HG03064 (cell line): ENCODE results near the gene EVA1A.

ENCODE experiments used
- ATAC-seq: cut with Tn5 transposase; IDR thresholded peaks from one replicate; pipeline ENCODE4 v1.9.1; 2021; ENCODE audit warnings: low read depth; ENCODE audit not compliant: unreplicated experiment

Gene EVA1A

DNA sequence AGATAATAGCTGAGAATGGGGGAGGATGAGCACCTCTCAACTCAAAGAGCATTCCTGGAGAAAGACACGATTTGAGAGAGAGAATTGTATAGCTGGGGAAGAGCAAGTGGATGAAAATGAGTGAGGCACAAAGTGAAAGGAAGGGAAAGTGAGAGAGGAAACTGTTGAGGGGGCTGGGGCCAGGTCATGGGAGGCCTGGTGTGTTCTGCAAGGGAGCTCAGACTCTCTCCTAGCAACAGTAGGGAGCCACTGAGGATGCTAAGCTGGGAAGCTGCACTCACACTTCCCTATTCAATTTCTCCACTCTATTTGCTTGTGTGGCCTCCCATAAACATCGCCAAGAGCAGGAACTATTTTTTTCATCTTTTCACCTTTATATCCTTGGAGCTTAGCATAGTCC is 14.8 kb downstream of the EVA1A start:
- ATAC-seq, result no peak

DNA sequence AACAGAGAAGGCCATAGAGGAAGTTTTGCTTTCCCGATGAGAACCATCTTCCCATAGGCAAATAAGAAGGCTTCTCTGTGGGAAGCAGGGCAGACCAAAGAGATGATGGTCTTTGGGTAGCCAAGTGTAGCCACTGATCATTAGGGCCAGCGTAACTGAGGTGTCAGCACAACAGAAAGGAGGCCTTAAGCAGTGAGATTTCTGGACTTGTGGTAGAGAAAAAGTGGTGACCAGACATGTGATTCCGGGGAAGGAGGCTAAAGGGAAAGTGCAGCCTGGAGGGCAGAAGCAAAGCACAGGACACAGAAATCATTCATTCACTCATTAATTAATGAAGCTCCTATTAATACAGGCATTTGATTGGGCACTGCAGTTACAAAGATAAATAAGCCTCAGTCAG is 15.4 kb downstream of the EVA1A start:
- ATAC-seq, result no peak

DNA sequence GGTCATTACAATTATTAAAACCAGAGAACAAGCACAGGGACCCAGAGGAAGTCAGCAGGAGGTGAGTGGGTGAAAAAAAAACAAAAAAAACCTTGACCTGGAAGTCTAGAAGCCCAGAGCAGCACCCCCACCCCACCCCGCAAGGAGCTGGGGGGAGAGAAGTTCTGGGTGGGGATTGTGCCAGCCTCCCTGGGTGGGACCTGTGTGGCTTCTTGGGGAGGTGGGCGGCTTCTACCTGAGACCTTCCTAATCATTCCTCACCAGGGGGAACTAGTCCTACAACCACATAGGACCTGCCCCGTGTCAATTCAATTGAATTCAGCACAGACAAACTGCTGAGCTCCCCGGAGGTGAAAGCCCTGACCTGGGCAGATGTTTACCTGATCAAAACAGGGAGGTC is 17.3 kb downstream of the EVA1A start:
- ATAC-seq, result no peak

DNA sequence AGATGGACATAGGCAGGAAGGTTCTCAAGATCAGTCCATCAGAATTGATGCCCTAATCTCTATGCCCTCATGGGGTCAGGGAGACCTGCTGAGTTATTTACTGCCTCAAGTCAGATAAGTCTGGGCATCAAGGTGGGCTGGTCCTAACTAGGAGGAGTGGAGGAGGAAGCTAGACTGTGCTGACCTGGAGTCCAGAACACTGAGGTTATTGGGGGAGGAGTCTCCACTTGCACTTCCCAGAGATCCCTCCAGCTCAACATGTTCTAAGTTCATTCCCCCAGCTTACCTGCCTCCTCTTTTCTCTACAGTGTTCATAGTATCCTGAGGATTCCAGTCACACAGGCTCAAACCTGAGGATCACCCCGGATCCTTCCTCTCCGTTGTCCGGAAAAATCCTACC is 19.3 kb downstream of the EVA1A start:
- ATAC-seq, result no peak

DNA sequence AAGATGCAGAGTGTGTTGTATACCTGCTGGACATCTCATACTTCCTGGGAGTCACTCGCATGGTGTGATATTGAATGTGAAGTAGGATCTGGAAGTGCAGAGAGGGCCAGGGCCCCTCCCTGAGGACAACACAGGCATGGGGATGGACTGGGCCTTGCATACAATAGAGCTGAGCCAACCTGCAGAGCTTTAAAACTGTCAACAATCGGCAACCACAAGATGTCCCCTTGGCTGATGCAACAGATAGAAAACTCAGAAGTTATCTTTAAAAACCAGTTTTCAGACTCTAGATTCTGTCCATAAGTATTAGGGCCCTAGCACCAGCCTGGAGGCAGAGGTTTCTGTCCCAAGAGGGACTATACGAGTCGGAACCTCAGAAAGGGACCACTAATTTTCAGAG is 19.7 kb downstream of the EVA1A start:
- ATAC-seq, result no peak

DNA sequence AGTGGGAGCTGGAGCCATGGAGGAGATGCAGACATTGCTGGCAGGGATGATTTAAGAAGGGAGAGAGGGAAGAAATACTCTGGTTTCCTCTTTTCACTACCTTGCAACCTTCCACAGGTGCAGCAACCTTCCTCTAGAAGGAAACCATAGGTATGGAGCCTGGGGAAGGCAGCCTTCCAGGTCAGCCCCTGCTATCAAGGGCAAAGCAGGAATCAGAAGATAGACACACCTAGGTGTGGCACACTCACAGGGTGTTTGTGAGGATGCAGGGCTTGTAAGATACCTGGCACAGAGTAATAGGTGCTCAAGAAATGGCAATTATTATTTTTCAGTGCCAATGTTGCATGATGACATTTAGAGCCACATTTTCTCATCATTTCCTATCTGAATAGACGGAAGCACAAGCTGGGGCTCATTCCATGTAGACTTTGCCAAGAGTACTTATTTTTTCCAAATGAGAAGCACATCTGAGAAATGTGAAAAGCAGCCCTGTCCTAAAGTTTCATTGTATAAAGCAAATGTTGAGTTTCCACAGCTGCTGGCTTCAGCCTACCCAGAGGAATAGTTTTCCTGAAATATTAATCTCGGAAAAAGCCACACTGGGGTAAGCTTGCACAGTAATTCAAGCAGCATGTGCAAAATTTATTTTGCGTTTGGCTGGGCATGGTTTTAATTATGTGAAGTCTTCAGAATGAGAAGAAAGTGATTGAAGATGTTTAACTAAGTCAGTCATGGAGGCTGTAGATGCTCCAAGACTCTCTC is 20.6 kb downstream of the EVA1A start:
- no peak for ATAC-seq

DNA sequence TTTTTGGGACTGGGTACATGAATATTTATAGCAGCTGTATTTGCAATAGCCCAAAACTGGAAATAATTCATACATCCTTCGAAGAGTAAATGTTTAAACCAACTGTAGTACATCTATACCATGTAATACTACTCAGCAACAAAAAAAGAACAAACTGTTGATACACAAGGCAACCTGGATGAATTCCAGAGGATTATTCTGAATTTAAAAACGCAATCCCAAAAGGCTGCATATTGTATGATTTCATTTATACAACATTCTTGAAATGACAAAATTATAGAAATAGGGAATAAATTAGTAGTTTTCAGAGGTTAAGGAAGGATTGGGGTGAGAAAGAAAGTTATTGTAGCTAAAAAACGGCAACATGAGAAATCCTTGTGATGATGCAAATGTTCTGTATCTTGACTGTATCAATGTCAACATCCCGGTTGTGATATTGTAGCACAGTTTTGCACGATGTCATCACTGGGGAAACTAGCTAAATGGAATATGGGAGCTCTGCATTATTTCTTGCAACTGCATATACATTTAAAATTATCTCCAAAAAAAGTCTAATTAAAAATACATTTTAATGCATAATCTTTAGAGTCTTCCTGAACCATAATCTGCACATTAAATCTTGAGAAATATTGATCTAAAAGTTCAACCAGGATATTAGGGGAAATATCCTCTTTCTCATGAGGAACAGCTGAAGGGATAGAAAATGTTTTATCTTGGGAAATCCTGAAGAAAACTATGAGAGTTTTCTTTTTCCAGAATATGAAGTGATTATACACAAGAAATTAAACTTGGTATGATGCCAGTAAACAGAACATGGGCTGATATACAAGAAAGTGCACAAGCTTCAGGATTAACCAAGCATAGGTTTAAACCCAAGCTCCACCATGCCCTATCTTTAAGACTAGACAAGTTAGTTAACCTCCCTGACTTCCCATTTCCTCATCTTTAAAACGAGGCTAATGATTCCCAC is 21.9 kb downstream of the EVA1A start:
- ATAC-seq, result no peak

DNA sequence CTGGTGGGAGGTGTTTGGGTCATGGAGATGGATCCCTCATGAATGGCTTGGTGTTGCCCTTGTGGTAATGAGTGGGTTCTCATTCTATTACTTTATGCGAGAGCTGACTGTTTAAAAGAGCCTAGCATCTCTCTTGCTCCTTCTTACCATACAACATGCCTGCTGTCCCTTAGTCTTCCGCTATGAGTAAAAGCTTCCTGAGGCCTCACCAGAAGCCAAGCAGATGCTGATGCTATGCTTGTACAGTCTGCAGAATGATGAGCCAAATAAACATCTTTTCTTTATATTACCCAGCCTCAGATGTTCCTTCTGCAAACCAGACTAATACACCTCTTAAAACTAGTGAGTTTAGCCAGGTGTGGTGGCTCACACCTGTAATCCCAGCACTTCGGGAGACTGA is 23.1 kb downstream of the EVA1A start:
- no peak for ATAC-seq

DNA sequence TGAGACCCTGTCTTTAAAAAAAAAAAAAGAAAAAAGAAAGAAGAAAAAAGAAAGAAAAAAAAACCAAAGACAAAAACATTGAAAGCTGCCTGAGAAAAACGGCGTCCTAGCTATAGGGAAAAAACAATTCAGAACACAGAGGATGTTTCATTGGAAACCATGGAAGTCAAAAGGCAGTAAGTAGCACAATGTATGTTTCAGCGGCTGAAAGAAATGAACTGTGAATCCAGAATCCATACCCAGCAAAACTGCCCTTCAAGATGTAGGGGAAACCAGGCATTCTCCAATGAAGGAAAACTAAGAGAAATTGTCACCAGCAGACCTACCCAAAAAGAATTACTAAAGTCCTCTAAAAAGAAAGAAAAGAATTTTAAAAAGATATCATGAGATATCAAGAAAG is 27.6 kb downstream of the EVA1A start:
- ATAC-seq, result no peak

DNA sequence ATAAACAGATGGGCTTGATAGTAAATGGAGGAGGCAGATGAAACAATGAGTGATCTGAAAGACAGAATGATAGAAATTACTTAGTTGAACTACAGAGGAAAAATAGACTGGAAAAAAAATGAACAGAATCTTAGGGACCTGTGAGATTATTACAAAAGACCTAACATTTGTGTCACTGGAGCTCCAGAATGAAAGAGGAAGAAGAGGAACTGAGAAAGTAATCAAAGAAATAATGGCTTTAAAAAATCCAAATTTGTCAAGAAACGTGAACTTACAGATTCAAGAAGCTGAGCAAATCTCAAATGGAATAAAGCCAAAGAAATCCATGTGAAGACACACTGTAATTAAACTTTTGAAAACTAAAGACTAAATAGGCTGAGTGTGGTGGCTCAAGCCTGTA is 28.3 kb downstream of the EVA1A start:
- ATAC-seq, result no peak

DNA sequence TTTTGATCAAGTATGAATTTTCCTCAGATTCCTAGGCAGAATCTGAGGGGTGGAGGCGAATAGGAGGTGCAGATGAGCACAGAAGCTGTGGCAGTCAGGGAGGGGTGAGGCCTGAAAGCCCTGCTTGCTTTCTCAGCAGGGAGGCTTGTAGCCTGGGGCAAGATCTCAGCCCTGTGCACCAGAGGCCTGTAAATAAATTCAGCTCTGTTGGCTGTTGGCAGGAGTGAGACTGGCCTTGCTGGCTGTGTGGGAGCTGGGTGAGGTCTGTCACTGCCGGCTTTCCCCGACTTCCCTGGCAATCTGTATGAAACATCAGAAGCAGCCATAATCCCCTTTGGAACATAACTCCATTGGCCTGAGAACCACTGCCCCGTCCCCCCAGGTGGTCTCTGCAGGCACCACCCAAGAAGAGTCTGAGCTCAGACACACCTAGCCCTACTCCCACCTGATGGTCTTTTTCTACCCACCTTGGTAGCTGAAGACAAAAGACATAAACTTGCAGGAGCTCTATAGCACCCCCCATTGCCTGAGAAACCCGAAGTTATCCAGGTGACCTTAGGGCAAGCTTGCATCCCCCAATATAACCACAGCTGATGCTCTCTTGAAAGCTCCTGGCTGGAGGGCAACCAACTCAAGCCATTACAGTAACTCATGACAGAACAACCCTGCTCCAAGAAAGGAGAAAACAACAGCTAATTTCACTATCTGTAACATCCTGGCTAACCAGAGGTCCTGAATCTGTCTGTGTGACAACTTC is 32.3 kb downstream of the EVA1A start:
- ATAC-seq, result no peak

DNA sequence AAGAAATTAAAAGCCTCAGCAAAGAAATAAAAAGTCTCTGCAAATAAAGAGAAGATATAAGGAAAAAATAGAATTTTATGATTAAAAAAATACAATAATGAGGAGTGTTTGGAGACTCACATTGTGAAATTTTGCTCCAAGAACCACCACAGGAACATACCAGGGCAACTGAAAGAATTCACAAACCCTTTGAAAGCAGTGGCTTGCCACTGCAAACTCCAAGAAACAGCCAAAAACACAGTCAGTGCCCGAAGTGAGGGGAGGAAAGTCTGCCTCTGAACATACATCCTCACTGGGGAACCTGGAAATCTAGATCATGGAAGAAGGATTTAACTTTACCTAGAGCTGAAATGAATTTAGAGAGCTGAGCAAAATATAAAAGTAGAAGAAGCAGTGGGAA is 33.1 kb downstream of the EVA1A start:
- no peak for ATAC-seq

DNA sequence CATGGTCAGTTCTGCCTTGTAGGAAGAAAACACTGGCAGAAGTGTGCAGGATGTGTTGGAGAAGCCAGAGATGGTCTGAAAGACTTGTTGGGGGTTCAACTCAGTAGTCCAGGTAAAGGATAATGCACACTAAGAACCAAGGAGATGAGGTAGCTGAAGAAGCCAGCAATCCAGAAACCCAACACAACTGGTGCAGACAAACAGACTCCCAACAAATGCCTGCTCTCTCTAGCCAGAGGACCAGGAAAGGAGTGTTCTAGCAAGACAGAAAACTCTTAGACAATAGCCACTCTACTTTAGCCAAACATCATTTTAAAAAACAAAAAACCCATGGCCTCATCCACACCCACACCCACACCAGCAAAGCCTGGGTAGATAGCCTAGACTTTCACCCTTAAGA is 33.9 kb downstream of the EVA1A start:
- ATAC-seq, result no peak

DNA sequence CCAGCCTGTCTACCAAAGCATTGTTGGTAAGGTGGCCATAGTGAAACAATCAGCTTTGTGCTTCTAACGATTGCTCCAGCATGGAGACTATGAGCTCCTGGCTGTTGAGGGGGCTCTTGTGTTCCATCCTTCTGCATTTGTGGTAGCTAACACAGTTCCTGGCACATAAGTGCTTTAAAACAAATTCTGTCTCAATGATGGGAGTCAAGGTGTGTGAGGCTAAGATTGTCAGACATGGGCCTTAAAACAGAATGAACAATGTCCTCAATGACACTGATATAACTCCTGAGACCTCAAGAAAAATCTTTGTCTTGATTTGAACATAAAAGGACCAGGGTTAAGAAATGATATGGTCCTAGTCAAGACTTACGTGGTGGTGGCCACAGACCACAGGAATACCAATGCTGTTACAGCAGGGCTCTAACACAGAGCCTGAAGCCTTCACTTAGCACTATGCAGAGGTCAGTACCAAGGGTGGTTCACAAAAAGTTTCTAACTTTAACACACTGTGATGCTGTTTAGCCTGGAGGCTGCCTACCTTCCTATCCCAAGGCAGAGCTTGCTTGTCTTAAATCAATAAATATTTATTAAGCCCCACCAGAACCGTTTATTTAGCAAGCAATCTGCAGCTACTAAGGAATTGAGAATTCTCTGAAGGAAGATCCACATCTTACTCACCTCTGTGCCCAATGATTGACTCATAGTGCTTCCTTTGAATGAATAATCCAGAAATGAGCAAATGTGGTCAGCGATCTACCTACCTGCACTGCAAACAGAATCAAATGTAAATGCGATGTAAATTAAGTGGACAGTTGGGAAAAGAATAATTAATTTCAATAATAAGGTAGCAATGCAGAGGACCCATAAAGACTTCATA is 35.1 kb downstream of the EVA1A start:
- no peak for ATAC-seq

DNA sequence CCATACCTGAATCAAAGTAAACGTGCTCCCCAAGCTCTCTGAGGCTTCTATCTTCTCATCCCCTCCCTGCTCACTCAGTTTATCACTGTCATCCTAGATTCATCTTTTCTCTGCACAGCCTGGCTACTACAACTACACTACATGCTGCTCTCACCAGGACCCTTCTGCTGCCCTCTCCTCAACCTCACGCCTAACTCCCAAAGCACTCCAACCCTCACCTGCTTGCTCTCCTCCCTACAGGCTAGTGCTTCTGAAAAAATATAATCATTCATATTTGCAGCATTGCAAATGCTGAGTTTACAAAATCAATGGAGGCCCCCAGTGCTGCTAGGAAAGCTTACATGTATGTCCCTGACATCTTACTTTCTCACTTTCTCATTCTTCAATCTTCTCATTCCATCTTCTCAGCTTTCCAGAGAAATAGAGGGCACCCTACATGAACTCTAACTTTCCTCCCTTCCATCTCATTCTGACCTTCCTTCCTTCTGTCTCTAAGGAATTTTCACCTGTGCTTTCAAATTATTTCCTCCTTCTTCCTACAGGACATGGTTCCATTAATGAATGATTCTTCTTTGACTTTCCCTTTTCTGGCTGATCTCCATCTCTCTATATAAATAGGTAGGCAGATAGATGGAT is 36.3 kb downstream of the EVA1A start:
- ATAC-seq, result no peak

DNA sequence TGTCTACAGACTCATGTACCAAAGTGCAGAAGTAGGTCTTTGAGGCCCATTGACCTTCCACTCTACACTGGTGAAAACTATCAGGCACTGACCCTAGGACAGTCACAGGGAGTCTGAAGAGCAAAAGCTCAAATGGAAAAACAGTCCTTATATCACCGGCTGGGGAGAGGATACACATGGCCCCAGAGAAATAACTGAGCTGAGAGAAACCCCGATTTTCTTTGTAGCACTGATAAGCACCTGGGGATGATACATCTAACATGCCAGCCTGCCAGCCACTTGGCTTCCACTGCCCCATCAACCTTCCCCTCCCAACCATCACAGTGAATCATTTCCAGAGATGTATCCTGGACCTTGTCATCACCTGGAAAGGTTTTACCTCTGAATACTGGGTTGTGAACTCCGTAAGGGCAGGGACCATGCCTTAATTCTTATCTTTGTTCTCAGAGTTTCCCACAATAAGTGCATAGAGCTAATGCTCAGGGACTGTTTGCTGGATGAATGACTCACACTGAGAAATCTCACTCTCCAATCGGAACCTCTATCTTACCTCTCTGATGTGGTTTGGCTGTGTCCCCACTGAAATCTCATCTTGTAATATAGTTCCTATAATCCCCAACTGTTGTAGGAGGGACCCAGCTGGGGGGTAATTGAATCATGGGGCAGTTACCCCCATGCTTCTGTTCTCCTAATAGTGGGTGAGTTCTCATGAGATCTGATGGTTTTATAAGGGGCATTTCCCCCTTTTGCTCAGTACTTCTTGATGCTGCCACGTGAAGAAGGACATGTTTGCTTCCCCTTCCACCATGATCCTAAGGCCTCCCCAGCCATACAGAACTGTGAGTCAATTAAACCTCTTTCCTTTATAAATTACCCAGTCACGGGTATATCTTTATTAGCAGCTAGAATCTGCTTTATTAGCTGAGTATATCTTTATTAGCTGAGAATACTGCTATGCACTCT is 37.1 kb downstream of the EVA1A start:
- peak; percentile 61 for ATAC-seq

DNA sequence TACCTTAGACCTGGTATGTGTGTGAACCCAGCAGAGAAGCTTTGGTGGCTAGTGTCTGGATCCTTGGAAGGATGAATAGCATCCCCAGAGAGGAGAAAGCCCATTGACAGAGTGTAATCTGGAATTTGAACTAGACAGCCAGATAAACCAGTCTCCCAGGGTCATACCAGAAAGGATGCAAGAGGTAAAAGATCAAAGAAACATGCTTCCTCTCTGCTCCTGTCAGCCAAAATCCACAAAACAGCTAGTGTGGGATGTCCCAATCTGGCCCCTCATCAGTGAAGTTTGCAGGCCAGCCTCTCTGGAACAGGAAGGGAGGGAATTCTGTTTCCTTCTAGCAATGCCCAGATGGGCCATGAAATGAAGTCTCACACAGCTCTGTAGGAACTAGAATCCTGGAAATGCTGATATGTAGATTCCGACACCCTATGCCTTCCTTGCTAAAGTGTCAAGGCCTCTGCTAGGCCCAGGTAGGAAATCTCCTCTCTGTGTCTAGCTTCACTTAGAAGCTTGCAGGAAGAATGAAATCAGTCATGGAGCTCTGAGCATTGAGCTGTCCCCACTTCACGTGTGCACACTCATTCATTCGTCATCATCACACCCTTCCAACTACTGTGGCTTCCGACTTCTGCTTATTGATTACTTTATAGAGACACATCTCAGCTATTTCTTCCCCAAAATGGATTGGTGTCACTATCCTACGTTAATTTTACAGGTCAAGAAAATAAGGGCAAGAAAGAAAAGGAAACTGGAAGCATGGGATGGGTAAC is 38.0 kb downstream of the EVA1A start:
- ATAC-seq, result no peak
